Esophagus squamous epithelium (tissue), 5 donors: Measurements from ENCODE around the gene IFNK. TPM values are rescaled to one million over a fixed set of nuclear protein-coding genes. Genes with fewer than 3 reads are reported as not detected.

Source experiments
- DNase-seq: peaks from one replicate; lab custom pipeline; 2025; lab: John Stamatoyannopoulos, UW
- H3K27ac ChIP-seq, 4 donors: fragments of 200-600 bp; sonication (generic); one replicate each; pipeline ENCODE4 v1.5.1; 2016 to 2019; ENCODE audit warnings: mild to moderate bottlenecking in 1 of 4
- H3K27me3 ChIP-seq, 4 donors: fragments of 200-600 bp; sonication (generic); 1 replicate in 3 of 4; 2 replicates in 1 of 4; pipeline versions ENCODE4 v1.5.1 to v1.6.0; 2017 to 2021; ENCODE audit warnings: antibody characterized with exemption in 1 of 4
- H3K36me3 ChIP-seq, 3 donors: fragments of 200-600 bp; sonication (generic); one replicate each; pipeline ENCODE4 v1.5.1; 2016 to 2019
- H3K4me1 ChIP-seq, 3 donors: fragments of 200-600 bp; sonication (generic); one replicate each; pipeline ENCODE4 v1.5.1; 2017 to 2019
- H3K4me3 ChIP-seq, 4 donors: fragments of 200-600 bp; sonication (generic); 1 replicate in 3 of 4; 2 replicates in 1 of 4; pipeline ENCODE4 v1.5.1; 2016 to 2019; ENCODE audit warnings: mild to moderate bottlenecking in 2 of 4, moderate library complexity in 1 of 4
- H3K9me3 ChIP-seq, 3 donors: fragments of 200-600 bp; sonication (generic); one replicate each; pipeline ENCODE4 v1.5.1; 2016 to 2019
- POLR2A ChIP-seq, 4 donors: fragments of 450-650 bp; IDR thresholded peaks; one replicate each; pipeline ENCODE4 v1.6.1; 2017; ENCODE audit warnings: antibody characterized with exemption in 4 of 4, mild to moderate bottlenecking in 4 of 4, moderate library complexity in 3 of 4
- WGBS, 2 donors: methylation state at CpG; one replicate each; pipeline ENCODE4 v1.1.5; 2018; 5-methylcytosine and 5-hydroxymethylcytosine counted together
- intact Hi-C: fragments of 100-400 bp; cut with DNase I; formaldehyde crosslinking; loops from one replicate; pipeline ENCODE4 v1.15.0; 2022
- total RNA-seq, 4 donors: library from RNA; depleted of rRNA; stranded (reverse); fragments of >200 nt; gene quantifications; one replicate each; pipeline ENCODE4 v1.1.0, GENCODE V29; 2016
- TF ChIP-seq, protein P1 (sequence below), 6 experiments: fragments of 450-650 bp in 4 of 6; fragments of 200-600 bp in 2 of 6; sonication (generic) in 2 of 6; IDR thresholded peaks; one replicate each; pipeline ENCODE4 v1.5.1; 2016 to 2019; ENCODE audit warnings: antibody characterized with exemption in 6 of 6, mild to moderate bottlenecking in 4 of 6, moderate library complexity in 4 of 6
- donor health status: DM: yes; HTN: yes; CAD: no.

Gene IFNK
- total RNA-seq, 4 donors from 2014 or later = not detected

DNA sequence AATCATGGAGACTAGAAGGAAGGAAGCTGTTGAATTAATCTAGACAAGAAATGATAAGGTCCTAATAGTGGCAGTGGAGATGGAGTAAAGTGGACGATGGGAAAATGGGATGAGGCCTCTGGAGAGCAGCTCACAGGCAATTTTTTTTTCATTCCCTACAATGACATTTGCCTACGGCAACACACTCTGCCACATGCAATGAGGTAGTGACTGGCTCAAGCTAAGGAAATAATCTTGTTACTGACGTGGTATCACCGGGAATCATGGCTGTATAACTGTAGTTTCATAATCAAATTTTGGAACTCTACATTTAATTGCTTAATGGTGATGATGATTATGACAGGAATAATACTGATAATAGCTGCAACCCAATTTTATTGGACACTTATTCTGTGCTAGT is 17.6 kb downstream of the IFNK start:
- intact Hi-C loops = no loop called here
- no peaks in the 10 kb centered on the region for H3K27me3 ChIP-seq
- H3K27ac ChIP-seq = peak overlapping the region in 2 of 4 donors; percentile 88 to 90
- H3K4me1 ChIP-seq = peaks cover 12 to 52% (median 21%) of the 10 kb centered on the region in 3 donors
- WGBS, 2 donors = 93 to 97% methylated on average over 4 of the region's 4 CpGs
- no peak for DNase-seq
- no peak overlapping the region for H3K4me3 ChIP-seq
- TF ChIP-seq POLR2A (IDR thresholded peaks at IDR 0.05) = no peak
- TF ChIP-seq, protein P1, sequence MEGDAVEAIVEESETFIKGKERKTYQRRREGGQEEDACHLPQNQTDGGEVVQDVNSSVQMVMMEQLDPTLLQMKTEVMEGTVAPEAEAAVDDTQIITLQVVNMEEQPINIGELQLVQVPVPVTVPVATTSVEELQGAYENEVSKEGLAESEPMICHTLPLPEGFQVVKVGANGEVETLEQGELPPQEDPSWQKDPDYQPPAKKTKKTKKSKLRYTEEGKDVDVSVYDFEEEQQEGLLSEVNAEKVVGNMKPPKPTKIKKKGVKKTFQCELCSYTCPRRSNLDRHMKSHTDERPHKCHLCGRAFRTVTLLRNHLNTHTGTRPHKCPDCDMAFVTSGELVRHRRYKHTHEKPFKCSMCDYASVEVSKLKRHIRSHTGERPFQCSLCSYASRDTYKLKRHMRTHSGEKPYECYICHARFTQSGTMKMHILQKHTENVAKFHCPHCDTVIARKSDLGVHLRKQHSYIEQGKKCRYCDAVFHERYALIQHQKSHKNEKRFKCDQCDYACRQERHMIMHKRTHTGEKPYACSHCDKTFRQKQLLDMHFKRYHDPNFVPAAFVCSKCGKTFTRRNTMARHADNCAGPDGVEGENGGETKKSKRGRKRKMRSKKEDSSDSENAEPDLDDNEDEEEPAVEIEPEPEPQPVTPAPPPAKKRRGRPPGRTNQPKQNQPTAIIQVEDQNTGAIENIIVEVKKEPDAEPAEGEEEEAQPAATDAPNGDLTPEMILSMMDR (IDR thresholded peaks at IDR 0.05) = no peak
- no peaks in the 10 kb centered on the region for H3K9me3 ChIP-seq
- peaks cover 0 to 7% (median 0%) of the 10 kb centered on the region in 3 donors for H3K36me3 ChIP-seq

DNA sequence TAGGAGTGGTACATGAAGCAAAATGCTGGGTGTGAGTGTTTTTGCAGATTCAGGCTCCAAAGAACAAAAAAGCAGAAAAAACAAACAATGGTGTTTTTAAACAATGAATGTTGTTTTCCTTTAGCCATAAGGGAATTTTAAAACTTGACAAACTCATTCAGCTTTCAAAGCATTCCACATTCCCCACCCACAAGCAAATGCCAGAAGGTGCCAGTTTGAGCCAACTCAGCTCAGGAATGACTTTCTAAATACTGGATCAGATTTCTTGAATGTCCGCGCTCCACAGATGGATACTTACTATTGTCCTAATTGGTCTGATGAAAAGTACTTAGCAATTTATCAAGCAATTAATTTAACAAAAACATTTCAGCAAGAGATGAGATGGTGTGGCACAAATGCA is 18.4 kb downstream of the IFNK start:
- no peak for DNase-seq
- H3K27me3 ChIP-seq = no peaks in the 10 kb centered on the region
- WGBS, 2 donors = 69 to 86% methylated on average over 2 of the region's 2 CpGs
- TF ChIP-seq, protein P1 (IDR thresholded peaks at IDR 0.05) = no peak
- TF ChIP-seq POLR2A (IDR thresholded peaks at IDR 0.05) = no peak
- H3K27ac ChIP-seq = no peak overlapping the region
- intact Hi-C loops = no loop called here
- no peaks in the 10 kb centered on the region for H3K9me3 ChIP-seq
- H3K4me1 ChIP-seq = peaks cover 12 to 52% (median 21%) of the 10 kb centered on the region in 3 donors
- H3K36me3 ChIP-seq = peaks cover 0 to 15% (median 0%) of the 10 kb centered on the region in 3 donors
- no peak overlapping the region for H3K4me3 ChIP-seq

DNA sequence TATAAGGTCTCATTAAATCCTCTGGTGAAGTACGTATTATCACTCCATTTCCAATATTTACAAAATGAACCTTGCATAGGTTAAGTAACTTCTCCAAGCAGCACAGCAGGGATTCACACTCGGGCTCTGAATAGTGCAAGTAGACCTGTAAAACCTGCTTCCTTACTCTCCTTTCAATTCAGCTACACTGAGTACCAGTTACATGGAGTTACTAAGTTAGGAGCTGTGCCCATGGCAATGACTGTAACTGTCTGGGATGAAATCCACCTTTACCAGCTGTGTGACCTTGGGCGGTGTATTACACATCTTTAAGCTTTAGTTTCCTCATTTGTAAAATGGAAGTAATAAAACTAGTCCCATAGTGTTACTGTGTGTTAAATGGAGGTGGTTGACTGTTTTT is 21.4 kb downstream of the IFNK start:
- 42 to 63% methylated on average over 3 of the region's 3 CpGs for WGBS, 2 donors
- H3K9me3 ChIP-seq = no peaks in the 10 kb centered on the region
- TF ChIP-seq POLR2A (IDR thresholded peaks at IDR 0.05) = no peak
- TF ChIP-seq, protein P1 (IDR thresholded peaks at IDR 0.05) = no peak

DNA sequence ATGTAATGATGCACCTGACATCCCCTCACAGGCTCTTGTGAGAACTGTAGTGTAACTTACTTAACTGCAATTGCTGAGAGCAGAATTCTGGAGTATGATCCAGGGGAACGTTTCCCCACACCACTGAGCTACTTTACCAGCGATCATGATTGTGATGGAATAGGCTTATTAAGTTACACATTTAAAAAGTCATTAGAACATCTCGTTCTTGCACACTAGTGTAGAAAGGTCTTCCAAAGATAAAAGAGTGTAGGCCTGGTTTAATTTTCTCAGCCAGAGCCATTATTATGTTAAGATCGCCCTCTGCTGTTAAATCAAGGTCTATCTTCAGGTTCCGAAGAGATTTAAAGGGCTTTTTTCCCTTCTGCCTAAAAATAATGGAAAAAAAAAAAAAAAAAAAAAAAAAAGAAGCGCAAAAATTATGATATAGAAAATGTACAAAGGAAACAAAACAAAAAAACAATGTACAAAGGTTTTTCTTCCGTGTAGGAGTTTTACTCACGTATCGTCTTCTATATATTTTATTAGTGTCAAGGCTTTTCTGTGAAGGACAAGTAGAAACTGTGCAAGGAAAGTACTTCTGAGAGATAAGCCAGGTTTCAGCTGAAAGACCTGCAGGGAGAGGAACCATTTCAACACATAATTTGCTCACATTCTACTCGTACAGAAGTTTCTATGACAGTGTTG is 24.1 kb downstream of the IFNK start:
- Histone ChIP-seq H3K4me3 (no peak overlapping the region), H3K27ac (peak overlapping the region in 2 of 4 donors; percentile 28 to 30), H3K9me3 (no peaks in the 10 kb centered on the region), H3K36me3 (peaks cover 0 to 64% (median 0%) of the 10 kb centered on the region in 3 donors), H3K27me3 (no peaks in the 10 kb centered on the region), H3K4me1 (peaks cover 0 to 8% (median 0%) of the 10 kb centered on the region in 3 donors)
- no peak for DNase-seq
- TF ChIP-seq POLR2A (IDR thresholded peaks at IDR 0.05) = no peak
- TF ChIP-seq, protein P1 (IDR thresholded peaks at IDR 0.05) = peak in 4 of 6 experiments; percentile 16 to 52 (median 37)
- 41 to 43% methylated on average over 10 of the region's 10 CpGs for WGBS, 2 donors
- intact Hi-C loops = no loop called here

More for the DNA sequence above, 21.4 kb downstream of the IFNK start:
- intact Hi-C loops = no loop called here
- no peak overlapping the region for H3K4me3 ChIP-seq
- peaks cover 0 to 39% (median 0%) of the 10 kb centered on the region in 3 donors for H3K36me3 ChIP-seq
- peaks cover under 1 to 29% (median 7%) of the 10 kb centered on the region in 3 donors for H3K4me1 ChIP-seq
- H3K27ac ChIP-seq = no peak overlapping the region
- no peak for DNase-seq
- H3K27me3 ChIP-seq = no peaks in the 10 kb centered on the region

DNA sequence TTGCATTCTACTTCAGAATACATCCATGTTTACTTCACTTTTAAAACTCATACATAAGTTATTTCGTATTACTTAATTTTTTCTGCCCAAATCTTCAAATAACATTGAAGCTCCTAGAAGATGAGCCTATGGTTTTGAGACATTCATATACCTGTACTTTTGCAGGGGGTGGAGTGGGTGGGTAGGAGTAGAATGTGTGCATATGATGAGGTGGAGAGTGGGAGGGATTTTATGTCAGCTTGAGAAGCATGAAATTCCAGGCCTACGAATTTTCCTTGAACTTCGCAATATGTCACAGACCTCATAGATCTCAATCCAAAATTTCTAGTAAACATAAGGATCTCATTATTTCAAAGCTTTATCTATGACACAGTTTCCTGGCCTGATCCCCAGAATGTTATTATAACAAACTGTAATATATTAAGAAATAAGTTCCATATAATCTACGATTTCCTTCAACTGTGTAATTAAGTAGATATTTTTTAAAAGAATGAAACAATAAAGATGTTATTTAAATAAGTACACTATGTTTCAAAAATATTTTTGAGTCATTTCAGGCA is 25.2 kb downstream of the IFNK start:
- Histone ChIP-seq H3K36me3 (peaks cover 0 to 68% (median 0%) of the 10 kb centered on the region in 3 donors), H3K4me1 (peaks cover 0 to 8% (median 0%) of the 10 kb centered on the region in 3 donors), H3K27me3 (no peaks in the 10 kb centered on the region), H3K9me3 (no peaks in the 10 kb centered on the region), H3K4me3 (no peak overlapping the region), H3K27ac (peak overlapping the region in 1 of 4 donors; percentile 26)
- 63 to 86% methylated on average over 4 of the region's 4 CpGs for WGBS, 2 donors
- intact Hi-C loops = no loop called here
- TF ChIP-seq, protein P1 (IDR thresholded peaks at IDR 0.05) = no peak
- no peak for TF ChIP-seq POLR2A (IDR thresholded peaks at IDR 0.05)
- no peak for DNase-seq
